Activated CD8-positive, alpha-beta T cell treated with anti-CD3 and anti-CD28 coated beads for 36 hours (primary cell): Measurements from ENCODE around the gene PEX16. TPM values are rescaled to one million over a fixed set of nuclear protein-coding genes. Genes with fewer than 3 reads are reported as not detected.

Experiments
- ATAC-seq: fragments of 200-7000 bp; cut with Tn5 transposase; one replicate; pipeline ENCODE4 v1.10.0; 2021; ENCODE audit warnings: mild to moderate bottlenecking, moderate library complexity
- CTCF ChIA-PET: fragments of 350-600 bp; sonication (Branson Sonifier 250); formaldehyde crosslinking; loops from one replicate; lab custom pipeline; 2021; ENCODE audit warnings: antibody characterized with exemption; lab: Charles Lee
- POLR2A ChIA-PET: fragments of 350-600 bp; sonication (Branson Sonifier 250); formaldehyde crosslinking; loops from one replicate; lab custom pipeline; 2021; ENCODE audit warnings: antibody characterized with exemption; lab: Charles Lee
- DNase-seq: peaks from one replicate; pipeline ENCODE4 v3.0.0-alpha.2; 2020
- H3K27ac Mint-ChIP-seq: one replicate; pipeline ENCODE4 v1.8.0; 2021; ENCODE audit warnings: mild to moderate bottlenecking, mixed read lengths
- H3K27me3 Mint-ChIP-seq: one replicate; pipeline ENCODE4 v1.8.0; 2021; ENCODE audit warnings: mixed read lengths
- H3K36me3 Mint-ChIP-seq: one replicate; pipeline ENCODE4 v1.8.0; 2021; ENCODE audit warnings: low read depth, mixed read lengths
- H3K4me1 Mint-ChIP-seq: one replicate; pipeline ENCODE4 v1.8.0; 2021; ENCODE audit warnings: low read depth, mixed read lengths
- H3K4me3 Mint-ChIP-seq: one replicate; pipeline ENCODE4 v1.8.0; 2021; ENCODE audit warnings: mild to moderate bottlenecking, moderate library complexity, mixed read lengths
- H3K9me3 Mint-ChIP-seq: one replicate; pipeline ENCODE4 v1.8.0; 2021; ENCODE audit warnings: mixed read lengths
- CTCF ChIP-seq: fragments of 200-600 bp; IDR thresholded peaks from one replicate; pipeline ENCODE4 v1.8.0; 2022; ENCODE audit warnings: antibody characterized with exemption, mild to moderate bottlenecking
- intact Hi-C: fragments of 100-400 bp; cut with micrococcal nuclease; formaldehyde crosslinking; loops from one replicate; pipeline ENCODE4 v1.10.0; 2022
- total RNA-seq, 2 experiments: library from RNA; stranded (reverse); gene quantifications; one replicate each; pipeline ENCODE4 v1.2.3, GENCODE V29; 2021

Gene PEX16
- total RNA-seq, 2 experiments from 2014 or later = 34.4 to 35.2 TPM

DNA sequence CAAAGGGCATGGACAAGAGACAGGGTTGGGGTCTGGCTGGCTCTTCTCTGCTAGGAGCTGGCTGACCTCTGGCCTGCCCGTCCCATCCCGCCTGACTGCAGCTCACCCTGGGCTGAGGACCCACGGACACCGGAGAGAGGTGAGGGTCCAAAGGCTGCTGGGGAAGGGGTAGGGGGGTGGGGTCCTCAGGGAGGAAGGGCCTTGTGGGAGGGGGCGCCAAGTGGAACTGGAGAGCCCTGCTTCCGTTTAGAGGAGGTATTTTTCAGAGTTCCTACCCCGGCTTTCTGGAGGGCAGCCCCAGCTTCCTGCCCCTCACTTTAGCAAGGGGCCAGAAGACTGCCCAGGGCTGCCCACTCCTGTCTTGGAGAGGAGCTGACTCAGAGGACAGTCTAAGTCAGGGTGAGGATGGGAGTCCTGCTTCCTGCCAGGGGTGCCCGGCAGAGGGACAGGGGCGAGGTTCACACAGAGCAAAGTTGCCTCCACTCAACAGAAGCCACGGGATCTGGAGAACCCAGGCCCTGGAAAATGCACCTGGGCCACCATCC, 11.9 kb upstream of the PEX16 start:
- CTCF ChIA-PET = interaction anchor here (1.1 to 1.2 kb wide), 2 partner anchors 11 to 58 kb away, joined by 3 read pairs; no protein-coding TSS in a partner anchor
- intact Hi-C loops = no loop called here
- peaks cover 2% of the 10 kb centered on the region for H3K36me3 Mint-ChIP-seq
- no peak overlapping the region for H3K4me3 Mint-ChIP-seq
- H3K9me3 Mint-ChIP-seq = no peaks in the 10 kb centered on the region
- no peaks in the 10 kb centered on the region for H3K27me3 Mint-ChIP-seq
- peak overlapping the region; percentile 51 for H3K27ac Mint-ChIP-seq
- H3K4me1 Mint-ChIP-seq = peaks cover 26% of the 10 kb centered on the region
- TF ChIP-seq CTCF = no peak
- ATAC-seq (peak; percentile 26), DNase-seq (no peak)
- POLR2A ChIA-PET = interaction anchor here (0.6 kb wide), 1 partner anchor 324 kb away, joined by 3 read pairs; no protein-coding TSS in a partner anchor

DNA sequence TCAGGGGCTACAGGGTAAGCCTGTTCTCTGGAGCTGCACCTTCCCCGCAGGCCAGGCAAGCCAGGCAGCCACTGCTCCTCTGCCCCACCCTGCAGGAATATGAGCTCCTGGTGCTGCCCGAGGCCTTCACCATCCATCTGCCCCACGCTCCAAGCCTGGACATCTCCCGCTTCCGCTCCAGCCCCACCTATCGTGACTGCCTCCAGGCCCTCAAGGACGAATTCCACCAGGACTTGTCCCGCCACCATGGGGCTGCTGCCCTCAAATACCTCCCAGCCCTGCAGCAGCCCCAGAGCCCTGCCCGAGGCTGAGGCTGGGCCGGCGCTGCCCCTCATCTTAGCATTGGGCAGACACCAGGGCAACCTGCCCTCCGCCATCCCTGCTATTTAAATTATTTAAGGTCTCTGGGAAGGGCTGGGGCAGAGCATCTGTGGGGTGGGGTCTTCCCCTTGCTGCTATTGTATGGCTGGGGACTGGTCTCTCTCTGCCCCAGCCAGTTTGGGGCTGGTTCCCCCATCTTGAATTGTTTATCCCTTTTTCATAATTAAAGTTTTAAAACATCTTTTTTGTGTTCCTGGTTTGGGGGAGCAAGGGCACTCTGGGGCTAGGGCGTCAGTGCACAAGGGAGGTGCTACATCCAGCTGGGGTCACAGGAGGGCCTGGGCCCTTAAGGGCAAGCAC, 11.0 kb upstream of the PEX16 start:
- Mint-ChIP-seq H3K9me3 (no peaks in the 10 kb centered on the region), H3K4me3 (no peak overlapping the region), H3K27me3 (no peaks in the 10 kb centered on the region), H3K36me3 (peaks cover 2% of the 10 kb centered on the region), H3K27ac (no peak overlapping the region), H3K4me1 (peaks cover 26% of the 10 kb centered on the region)
- DNase-seq (no peak), ATAC-seq (no peak)
- TF ChIP-seq CTCF = no peak
- ChIA-PET POLR2A (interaction anchor here (0.6 kb wide), 1 partner anchor 325 kb away, joined by 3 read pairs; no protein-coding TSS in a partner anchor), CTCF (no interaction called here)
- intact Hi-C loops = no loop called here

- Mint-ChIP-seq H3K9me3 (no peaks in the 10 kb centered on the region), H3K27me3 (peaks cover 3% of the 10 kb centered on the region), H3K36me3 (no peaks in the 10 kb centered on the region), H3K4me3 (no peak overlapping the region), H3K4me1 (peaks cover 28% of the 10 kb centered on the region), H3K27ac (no peak overlapping the region)
- no peak for ATAC-seq
- ChIA-PET POLR2A (interaction anchor here (1.1 kb wide), 1 partner anchor 10 kb away, joined by 3 read pairs; the partner anchor contains the start of gene PEX16), CTCF (interaction anchor here (1.0 kb wide), 1 partner anchor 79 kb away, joined by 3 read pairs; no protein-coding TSS in a partner anchor)
- TF ChIP-seq CTCF = no peak
- no peak for DNase-seq
- intact Hi-C loops = no loop called here
These were observed 10.2 kb upstream of the PEX16 start for GRCh38 chr11:45927684-45928413.

- peaks cover 3% of the 10 kb centered on the region for H3K27me3 Mint-ChIP-seq
- peak; percentile 46 for ATAC-seq
These were observed 9.6 kb upstream of the PEX16 start for GRCh38 chr11:45927332-45927683.

More at GRCh38 chr11:45927332-45927683, 9.6 kb upstream of the PEX16 start:
- ChIA-PET CTCF (interaction anchor here (1.0 kb wide), 1 partner anchor 79 kb away, joined by 3 read pairs; no protein-coding TSS in a partner anchor), POLR2A (interaction anchor here (1.1 kb wide), 1 partner anchor 9 kb away, joined by 3 read pairs; the partner anchor contains the start of gene PEX16)
- Mint-ChIP-seq H3K36me3 (no peaks in the 10 kb centered on the region), H3K9me3 (no peaks in the 10 kb centered on the region), H3K4me1 (peaks cover 28% of the 10 kb centered on the region), H3K4me3 (no peak overlapping the region), H3K27ac (peak overlapping the region; percentile 27)
- no peak for TF ChIP-seq CTCF
- intact Hi-C loops = no loop called here
- DNase-seq = peak; percentile 36
